ENCODE data around the gene FAM131C.
"Not testable (repeated sequence)": the region's sequence is repeated elsewhere in the genome, so short reads cannot be mapped to it uniquely, and the experiment has no call there.

The FAM131C gene

GRCh38 chr1:16063226-16063829, 10.1 kb downstream of the FAM131C start:
- H3K4me1 ChIP-seq (ENCODE audit: control insufficient read depth, insufficient read depth, low read length): no peaks in the 10 kb centered on the region
- ChIA-PET POLR2A (no interaction called here), CTCF (interaction anchor here (0.6 to 1.1 kb wide), 2 partner anchors 19 to 54 kb away, joined by 3 to 4 read pairs; no protein-coding TSS in a partner anchor)
- H3K4me3 ChIP-seq (ENCODE audit: low read depth, low read length): no peak overlapping the region
- TF ChIP-seq ZNF274 (IDR thresholded peaks at IDR 0.05; ENCODE audit: low read length): no peak
- TF ChIP-seq ZNF274 (tag by site-specific recombination; IDR thresholded peaks at IDR 0.05; ENCODE audit: borderline replicate concordance): no peak
- TF ChIP-seq ZNF600 (tag by site-specific recombination; IDR thresholded peaks at IDR 0.05): 0 out of 2 replicates have a peak, but pooled peaks have one; percentile 33
- no peak overlapping the region for H3K27ac ChIP-seq (ENCODE audit: extremely low read depth, low read depth, low read length)
- no peaks in the 10 kb centered on the region for H3K9me3 ChIP-seq (ENCODE audit: control insufficient read depth, insufficient read depth, low read depth, low read length)
- H3K36me3 ChIP-seq (ENCODE audit: control insufficient read depth in 2 of 2, insufficient read depth in 1 of 2, low read length in 2 of 2): no peaks in the 10 kb centered on the region

- H3K27ac ChIP-seq (ENCODE audit: extremely low read depth, low read depth, low read length); H3K4me3 ChIP-seq (ENCODE audit: low read depth, low read length); H3K9me3 ChIP-seq (ENCODE audit: control insufficient read depth, insufficient read depth, low read depth, low read length); H3K4me1 ChIP-seq (ENCODE audit: control insufficient read depth, insufficient read depth, low read length); POLR2A ChIA-PET; H3K36me3 ChIP-seq (ENCODE audit: control insufficient read depth in 2 of 2, insufficient read depth in 1 of 2, low read length in 2 of 2): not testable (repeated sequence)
- CTCF ChIA-PET: interaction anchor here (0.6 kb wide), 1 partner anchor 19 kb away, joined by 3 read pairs; no protein-coding TSS in a partner anchor
Observed at GRCh38 chr1:16062687-16063075, 10.8 kb downstream of the FAM131C start.

GRCh38 chr1:16061989-16062686, 11.3 kb downstream of the FAM131C start:
- H3K27ac ChIP-seq (ENCODE audit: extremely low read depth, low read depth, low read length); H3K36me3 ChIP-seq (ENCODE audit: control insufficient read depth in 2 of 2, insufficient read depth in 1 of 2, low read length in 2 of 2); H3K4me3 ChIP-seq (ENCODE audit: low read depth, low read length); H3K4me1 ChIP-seq (ENCODE audit: control insufficient read depth, insufficient read depth, low read length); POLR2A ChIA-PET; H3K9me3 ChIP-seq (ENCODE audit: control insufficient read depth, insufficient read depth, low read depth, low read length): not testable (repeated sequence)
- CTCF ChIA-PET: interaction anchor here (0.7 kb wide), 1 partner anchor 1699 kb away, joined by 3 read pairs; no protein-coding TSS in a partner anchor

GRCh38 chr1:16061266-16061665, 12.2 kb downstream of the FAM131C start:
- Histone ChIP-seq H3K36me3 (ENCODE audit: control insufficient read depth in 2 of 2, insufficient read depth in 1 of 2, low read length in 2 of 2) (no peaks in the 10 kb centered on the region), H3K9me3 (ENCODE audit: control insufficient read depth, insufficient read depth, low read depth, low read length) (no peaks in the 10 kb centered on the region), H3K27ac (ENCODE audit: extremely low read depth, low read depth, low read length) (no peak overlapping the region), H3K4me1 (ENCODE audit: control insufficient read depth, insufficient read depth, low read length) (no peaks in the 10 kb centered on the region), H3K4me3 (ENCODE audit: low read depth, low read length) (no peak overlapping the region)
- POLR2A ChIA-PET: no interaction called here
- CTCF ChIA-PET: interaction anchor here (0.6 kb wide), 1 partner anchor 21 kb away, joined by 3 read pairs; no protein-coding TSS in a partner anchor
- TF ChIP-seq GLIS2 (tag by site-specific recombination; IDR thresholded peaks at IDR 0.05) (peak; percentile 38; the same call in 1 of the 2 replicates), BCL11A (tag by site-specific recombination; IDR thresholded peaks at IDR 0.05; ENCODE audit: low read depth) (no peak), ZNF560 (tag by site-specific recombination; IDR thresholded peaks at IDR 0.05; ENCODE audit: borderline replicate concordance) (no peak), ZNF776 (tag by site-specific recombination; IDR thresholded peaks at IDR 0.05; ENCODE audit: borderline replicate concordance) (no peak), ZIC2 (tag by site-specific recombination; IDR thresholded peaks at IDR 0.05) (peak; percentile 25; the same call in 1 of the 2 replicates), PATZ1 (tag by site-specific recombination; IDR thresholded peaks at IDR 0.05) (peak; percentile 18; the same call in 1 of the 2 replicates)

- H3K4me1 ChIP-seq (ENCODE audit: control insufficient read depth, insufficient read depth, low read length); H3K36me3 ChIP-seq (ENCODE audit: control insufficient read depth in 2 of 2, insufficient read depth in 1 of 2, low read length in 2 of 2); H3K27ac ChIP-seq (ENCODE audit: extremely low read depth, low read depth, low read length); H3K4me3 ChIP-seq (ENCODE audit: low read depth, low read length); H3K9me3 ChIP-seq (ENCODE audit: control insufficient read depth, insufficient read depth, low read depth, low read length); POLR2A ChIA-PET: not testable (repeated sequence)
- CTCF ChIA-PET: interaction anchor here (0.7 to 1.7 kb wide), 2 partner anchors 26 to 712 kb away, joined by 3 to 6 read pairs; no protein-coding TSS in a partner anchor
Observed at GRCh38 chr1:16058394-16059120, 14.9 kb downstream of the FAM131C start.
